Measurements from ENCODE around the gene BIN1.

The BIN1 gene

DNA sequence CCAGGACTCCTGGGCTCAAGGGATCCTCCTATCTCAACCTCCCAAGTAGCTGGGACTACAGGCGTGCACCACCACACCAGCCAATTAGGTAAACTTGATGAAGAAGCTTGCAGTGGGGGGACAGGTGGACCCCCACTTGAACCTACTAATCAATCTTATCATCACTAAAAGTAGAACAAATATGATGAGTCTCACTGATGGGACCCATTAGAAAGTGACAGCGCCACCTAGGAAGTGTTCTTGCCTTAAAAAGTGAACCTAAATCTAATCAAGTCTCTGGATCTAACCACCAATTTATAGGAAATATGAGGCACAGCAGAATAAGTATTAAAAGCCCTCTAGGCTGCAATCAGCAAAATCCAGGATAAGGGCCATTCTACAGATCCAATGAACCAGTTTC lies 79.2 kb downstream of the BIN1 start:
- no peak for DNase-seq (ENCODE audit: low read depth in 2 of 2)

DNA sequence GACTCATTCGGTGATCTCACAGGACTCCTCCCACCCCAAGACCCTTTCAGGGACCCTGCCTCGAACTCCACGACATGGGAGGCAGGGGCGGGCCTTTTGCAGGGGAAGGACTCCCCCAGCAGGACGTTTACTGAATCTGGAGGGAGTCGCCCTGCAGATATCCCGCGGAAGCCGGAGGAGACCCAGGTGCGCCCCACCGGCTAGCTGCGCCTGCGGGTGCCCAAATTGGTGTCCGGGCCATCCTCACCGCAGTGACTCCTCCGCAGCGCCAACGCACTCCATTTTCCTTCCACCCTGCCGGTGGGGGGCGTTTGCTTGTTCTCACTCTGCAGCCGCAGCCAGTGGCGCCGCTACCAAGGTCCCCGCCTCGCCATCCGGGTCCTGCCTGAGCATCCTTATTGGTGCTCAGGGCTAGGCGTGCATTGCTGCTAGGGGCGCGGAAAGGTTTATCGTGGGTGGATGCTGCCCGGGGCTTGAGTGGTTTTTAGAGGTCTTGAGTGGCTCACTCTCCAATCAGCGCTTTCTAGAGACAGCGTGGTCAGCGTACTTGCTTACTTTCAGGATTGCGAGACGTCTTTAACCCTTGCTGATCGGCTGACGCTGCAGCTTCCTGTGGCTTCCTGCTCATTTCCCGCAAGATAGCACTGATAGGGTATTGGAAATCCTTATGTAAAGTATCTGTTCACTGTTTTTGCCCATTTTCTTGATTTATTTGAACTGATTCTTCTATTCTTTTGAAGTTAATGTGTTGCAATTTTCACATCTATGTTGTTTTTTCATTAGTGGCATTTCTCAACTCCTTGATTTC lies 81.4 kb downstream of the BIN1 start:
- DNase-seq (ENCODE audit: low read depth in 2 of 2), result peak; percentile 55 to 58

DNA sequence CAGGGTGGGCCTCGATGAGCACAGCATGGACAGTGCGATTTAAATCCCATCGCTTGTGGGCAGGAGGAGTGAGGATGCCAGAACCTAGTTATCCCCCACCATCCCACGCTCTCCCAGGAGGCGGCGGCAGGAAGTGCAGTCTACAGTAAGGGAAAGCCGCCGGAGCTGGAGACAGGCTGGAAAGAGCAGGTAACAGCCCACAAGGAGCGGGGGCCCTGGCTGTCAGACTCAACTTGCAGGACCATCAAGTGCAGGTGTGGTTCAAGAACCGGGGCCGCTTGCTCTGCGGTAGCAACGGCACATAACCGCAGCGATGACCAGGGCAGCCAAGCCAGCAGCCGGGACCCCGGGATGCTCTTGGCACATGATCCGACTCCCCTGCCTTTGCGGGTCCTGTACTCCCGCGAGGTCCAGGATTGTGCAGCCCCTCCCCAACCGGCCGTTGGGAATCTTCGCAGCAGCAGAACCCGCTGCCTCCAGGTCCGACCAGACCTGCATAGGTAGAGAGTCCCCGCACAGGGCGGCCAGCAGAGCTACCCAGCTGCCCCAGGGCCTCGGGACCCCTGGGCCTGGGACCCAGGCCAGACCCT lies 82.1 kb downstream of the BIN1 start:
- DNase-seq (ENCODE audit: low read depth in 2 of 2), result no peak

DNA sequence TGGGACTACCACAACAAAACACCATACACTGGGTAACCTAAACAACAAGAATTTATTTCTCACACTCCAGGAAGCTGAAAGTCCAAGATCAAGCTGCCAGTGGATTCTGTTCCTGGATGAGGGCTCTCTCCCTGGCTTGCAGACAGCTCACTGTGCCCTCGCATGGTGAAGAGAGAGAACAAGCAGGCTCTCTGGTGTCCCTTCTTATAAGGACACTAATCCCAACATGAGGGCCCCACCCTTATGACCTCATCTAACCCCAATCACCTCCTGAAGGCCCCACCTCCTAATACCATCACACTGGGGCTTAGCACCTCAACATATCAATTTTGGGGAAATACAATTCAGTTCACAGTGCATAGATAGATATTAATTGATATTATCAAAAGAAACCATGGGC lies 83.5 kb downstream of the BIN1 start:
- DNase-seq (ENCODE audit: low read depth in 2 of 2), result no peak

DNA sequence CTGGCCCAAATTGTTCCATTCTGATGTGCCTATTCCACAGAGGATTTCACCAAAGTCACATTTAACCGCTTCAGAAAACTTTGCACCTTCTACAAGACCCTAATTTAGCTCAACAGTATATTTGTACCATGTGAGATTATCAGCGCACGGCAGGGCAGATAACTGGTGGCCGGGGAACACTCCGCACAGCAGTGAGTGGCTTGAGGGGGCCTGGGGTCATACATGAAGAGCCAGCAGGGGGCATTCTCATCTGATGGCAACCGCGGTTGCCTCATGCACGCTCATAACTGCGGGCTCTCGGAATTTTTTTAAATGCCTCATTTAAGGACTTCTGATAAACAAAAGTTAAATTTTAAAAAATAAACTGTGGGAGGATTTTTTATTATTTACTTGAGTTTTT lies 84.1 kb downstream of the BIN1 start:
- no peak for DNase-seq (ENCODE audit: low read depth in 2 of 2)

DNA sequence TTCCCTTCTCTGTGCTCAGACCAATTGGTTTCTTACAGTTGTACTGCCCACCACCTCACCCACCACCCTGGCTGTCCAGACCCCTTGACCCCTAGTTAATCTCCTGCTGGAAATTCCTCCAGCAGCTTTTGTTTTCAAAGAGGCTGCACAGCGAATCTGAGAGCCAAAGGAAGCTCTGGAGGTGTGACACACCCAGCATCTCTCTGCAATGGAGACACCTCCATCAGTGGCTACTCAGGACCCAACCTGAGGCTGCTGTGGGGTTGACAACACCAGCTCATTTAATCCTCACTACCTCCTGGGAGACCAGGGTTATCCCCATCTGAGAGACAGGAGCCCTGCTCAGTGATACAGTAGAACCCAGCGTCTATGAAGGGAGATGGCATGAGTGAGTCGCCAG lies 86.4 kb downstream of the BIN1 start:
- DNase-seq (ENCODE audit: low read depth in 2 of 2), result no peak

DNA sequence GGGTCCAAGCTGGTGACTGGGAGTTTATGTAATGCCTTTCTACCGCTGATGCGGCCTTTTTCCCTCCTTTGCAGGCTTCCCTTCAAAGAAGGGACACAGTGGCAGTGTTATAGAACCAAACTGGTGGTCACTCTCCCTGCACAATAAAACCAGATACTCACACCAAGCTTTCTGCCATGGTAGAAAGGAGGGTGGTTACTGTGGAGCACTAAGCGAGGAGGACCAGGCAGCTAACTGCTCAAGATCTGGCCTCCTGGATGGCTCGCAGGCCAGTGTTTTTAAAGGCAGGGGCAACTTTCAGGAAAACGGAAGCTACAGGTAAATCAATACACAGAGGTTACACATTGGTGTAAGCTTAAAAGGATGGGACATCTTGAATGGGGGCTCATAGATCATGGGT lies 89.4 kb downstream of the BIN1 start:
- no peak for DNase-seq (ENCODE audit: low read depth in 2 of 2)

DNA sequence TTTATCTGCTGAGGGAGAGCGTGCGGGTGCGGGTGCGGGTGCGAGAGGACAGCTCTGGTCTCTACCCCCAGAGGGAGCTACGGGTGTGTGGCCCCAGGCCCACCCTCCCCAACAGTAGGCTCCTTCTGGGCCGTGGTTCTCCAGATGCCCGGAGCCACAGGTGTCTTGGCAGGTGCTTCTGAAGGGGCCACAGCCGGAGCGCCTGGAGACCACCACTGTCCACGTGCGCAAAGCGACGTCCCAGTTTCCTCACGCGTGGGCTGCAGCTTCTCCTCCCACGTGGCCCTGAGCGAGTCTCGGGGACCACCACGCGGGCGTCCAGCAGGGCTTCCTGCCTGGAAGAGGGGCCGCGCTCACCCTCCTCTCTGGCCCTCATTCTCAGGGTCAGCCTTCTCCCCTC lies 90.6 kb downstream of the BIN1 start:
- no peak for DNase-seq (ENCODE audit: low read depth in 2 of 2)

DNA sequence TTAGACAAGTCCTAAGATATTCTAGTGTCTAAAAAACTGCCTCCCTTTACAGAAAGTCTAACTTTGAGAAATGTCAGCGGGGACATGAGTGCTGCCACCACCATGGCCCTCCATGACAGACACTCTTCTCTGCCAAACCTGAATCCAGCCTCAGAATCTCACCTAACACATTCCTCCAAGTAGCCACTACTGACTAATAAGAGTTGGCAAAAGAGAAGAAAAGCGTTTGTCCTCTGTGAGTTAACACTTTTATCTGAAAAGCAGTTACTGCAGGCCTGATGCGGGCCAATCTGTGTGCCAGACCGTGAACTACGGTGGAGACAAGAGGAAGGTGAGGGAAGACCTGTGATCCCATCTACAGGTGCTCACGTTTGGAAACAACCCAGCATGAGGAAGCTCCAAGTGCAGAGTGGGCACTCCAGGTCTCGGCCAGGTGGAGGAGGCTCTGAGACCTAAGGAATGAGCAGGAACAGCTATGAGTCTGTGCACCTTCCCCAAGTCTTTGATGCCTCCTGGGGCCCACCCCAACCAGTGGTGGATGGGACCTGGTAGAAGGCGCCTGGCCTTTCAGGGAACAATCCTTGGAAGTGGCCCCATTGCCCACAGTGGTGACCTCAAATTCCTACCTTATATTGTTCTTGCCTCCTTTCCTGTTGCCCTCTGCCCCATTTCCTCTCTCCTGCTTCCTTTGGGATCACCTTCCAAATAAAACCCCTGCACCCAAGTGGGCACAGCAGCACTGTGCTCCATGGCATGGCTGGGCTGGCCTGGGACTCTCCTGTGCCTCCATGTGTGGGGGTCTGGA lies 91.6 kb downstream of the BIN1 start:
- no peak for DNase-seq (ENCODE audit: low read depth in 2 of 2)

DNA sequence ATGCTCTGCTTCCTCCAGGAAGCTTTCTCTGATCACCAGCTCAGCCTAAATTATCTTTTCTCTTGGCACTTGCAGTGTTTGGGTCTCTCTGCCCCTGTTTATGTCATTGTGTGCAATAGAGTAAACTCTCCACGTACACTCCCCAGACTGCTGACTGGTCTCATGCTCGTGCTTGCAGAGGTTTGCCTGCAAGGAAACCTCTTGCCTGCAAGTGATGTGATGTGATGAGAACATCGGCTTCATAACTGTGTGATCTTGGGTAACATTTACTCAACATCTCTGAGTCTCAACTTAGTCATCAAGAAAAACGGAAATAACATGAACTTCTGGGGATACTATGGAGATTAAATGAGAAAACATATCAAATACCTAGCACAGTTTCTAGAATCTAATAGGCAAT lies 92.3 kb downstream of the BIN1 start:
- DNase-seq (ENCODE audit: low read depth in 2 of 2), result no peak

DNA sequence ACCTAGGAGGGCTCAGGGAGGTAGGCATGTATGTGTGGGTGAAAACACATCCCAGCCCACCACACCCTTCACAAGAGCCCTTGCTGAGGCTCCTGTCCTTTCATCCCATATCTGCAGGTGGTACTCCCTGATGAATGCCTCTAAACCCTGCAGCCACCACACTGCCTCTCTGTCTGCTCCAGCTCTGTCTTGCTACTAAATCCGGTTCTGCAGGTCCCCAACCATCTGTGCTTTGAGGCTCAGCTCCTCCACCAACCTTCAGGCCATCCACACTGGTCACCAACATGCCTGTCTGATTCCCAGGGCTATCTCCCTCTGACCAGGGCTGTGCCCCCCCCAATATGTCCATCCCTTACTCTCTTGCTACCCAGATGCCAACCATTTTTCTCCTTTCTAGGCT lies 92.7 kb downstream of the BIN1 start:
- DNase-seq (ENCODE audit: low read depth in 2 of 2), result no peak

DNA sequence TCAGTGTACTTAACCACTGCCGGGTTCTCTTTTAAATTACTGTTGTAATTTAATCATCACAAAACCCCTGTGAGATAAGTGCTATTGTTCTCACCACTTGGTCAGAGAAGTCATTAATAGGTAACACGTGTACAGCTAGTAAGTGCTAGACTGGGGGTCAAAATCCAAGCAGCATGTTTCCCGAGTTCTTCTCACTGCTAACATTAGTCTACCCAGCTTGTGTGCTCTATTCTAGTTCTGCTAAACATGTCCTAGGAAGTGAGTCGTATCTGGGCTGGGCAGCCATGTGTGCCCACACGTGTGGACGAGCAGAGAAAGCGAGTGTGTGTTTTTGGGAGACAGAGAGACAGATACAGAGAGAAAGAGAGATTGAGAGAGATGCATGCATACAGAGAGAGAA lies 94.1 kb downstream of the BIN1 start:
- no peak for DNase-seq (ENCODE audit: low read depth in 2 of 2)

DNA sequence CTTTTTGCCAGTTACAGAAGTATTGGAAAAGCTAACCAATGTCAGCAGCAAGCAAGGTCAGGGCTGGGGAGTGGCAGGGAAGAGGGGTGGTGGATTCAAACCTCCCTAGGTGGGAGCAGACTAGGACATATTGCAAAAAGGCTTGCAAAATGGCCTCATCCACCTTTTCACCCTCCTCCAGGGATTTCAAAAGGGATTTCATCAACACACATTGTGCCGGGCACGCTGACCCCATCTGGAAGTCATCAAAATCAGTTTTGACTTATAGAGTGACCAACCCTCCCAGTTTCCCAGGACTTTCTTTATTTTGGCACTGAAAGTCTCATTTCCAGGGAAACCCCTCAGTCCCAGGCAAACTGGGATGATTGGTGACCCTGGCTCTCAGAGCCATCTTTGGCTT lies 94.7 kb downstream of the BIN1 start:
- no peak for DNase-seq (ENCODE audit: low read depth in 2 of 2)

DNA sequence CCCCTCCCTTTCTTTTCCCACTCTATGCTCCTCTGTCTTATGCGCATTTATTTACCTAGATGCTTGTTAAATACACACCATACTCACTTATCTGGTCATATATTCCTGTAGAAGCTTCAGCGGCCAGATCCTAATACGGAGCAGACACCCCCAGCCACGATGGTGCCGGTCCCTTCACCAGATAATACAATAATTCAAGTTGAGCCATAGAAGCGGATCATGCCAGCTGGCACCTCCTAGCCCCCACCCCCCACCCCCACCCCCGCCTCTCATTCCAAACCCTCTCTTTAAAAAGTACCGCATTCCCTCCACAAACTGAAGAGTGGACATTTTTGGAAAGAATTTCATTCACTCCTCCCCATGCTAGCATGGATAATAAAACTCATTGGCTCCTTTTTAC lies 95.2 kb downstream of the BIN1 start:
- no peak for DNase-seq (ENCODE audit: low read depth in 2 of 2)

DNA sequence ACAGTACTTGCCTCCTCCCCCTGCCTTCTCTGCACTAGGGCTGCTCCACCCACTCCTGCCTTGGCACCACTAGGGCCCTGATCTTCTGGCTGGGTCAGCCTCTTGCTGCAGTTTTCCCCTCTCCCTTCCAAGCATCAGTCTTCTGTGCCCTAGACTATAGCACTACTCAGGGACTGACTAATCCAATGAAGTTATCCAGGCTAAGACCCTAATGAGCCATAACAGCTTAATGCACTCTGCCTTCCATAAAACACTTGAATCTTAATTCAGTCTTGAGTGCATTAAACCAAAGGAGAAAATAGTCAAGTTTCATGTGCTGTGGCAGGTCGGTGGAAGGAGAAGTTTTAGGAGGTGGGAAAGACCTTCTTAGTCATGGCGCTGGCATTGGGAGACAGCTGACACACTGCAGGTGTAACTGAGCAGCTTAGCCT lies 95.7 kb downstream of the BIN1 start:
- DNase-seq (ENCODE audit: low read depth in 2 of 2), result no peak

DNA sequence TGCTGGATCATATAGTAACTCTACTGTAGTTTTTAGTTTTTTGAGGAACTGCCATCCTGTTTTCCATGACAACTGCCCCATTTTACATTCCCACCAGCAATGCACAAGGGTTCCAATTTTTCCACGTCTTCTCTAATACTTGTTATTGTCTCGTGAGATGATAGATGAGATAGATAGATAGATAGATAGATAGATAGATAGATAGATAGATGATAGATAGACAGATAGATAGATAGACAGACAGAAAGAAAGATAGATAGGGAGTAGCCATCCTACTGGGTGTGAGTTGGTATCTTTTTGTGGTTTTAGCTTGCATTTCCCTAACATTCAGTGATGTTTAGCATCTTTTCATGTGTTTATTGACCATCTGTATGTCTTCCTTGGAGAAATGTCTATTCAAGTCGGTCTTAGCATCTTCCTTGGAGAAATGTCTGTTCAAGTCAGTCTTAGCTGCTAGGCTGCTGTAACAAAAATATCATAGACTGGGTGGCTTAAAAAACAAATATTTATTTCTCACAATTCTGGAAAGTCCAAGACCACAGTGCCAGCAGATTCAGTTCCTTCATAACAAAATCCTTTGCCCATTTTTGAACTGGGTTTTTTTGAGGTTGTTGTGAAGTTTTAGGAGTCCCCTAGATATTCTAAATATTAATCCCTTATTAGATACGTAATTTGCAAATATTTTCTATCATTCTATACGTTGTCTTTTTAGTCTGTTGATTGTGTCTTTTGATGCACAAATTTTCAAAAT lies 98.5 kb downstream of the BIN1 start:
- no peak for DNase-seq (ENCODE audit: low read depth in 2 of 2)

DNA sequence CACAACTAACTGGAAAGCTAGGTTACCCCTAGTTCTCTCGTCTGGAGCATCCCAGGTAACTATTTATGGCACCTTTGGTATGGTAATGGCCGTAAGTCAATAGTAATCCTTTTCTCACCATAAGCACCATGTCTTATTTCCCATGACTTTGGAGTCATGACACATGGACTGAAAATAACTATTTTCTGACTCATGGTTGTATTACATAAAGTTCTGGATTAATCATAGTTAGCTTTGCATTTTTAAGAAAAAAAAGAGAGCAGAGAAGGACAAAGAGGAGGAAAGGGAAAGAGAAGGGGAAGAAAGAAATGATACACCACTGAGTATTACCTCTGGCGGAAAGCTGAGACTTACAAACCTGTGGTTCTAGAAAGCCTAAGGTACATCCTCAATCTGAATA lies 99.3 kb downstream of the BIN1 start:
- no peak for DNase-seq (ENCODE audit: low read depth in 2 of 2)

DNA sequence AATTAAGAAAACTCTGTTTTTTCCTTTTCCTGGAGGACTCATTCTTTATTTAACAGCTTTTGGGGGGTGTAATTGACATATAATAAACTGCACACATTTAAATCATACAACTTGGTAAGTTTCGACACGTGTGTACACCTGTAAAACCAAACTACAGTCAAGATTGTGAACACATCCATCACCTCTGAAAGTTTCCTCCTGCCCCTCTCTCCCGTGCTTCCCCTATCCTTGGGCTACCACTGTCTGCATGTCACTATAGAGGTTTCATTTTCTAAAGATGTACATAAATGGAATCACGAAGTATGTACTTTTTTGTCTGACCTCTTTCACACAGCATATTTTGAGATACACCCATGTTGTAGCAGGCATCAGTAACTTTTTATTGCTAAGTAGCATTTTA lies 100.0 kb downstream of the BIN1 start:
- DNase-seq (ENCODE audit: low read depth in 2 of 2), result no peak

DNA sequence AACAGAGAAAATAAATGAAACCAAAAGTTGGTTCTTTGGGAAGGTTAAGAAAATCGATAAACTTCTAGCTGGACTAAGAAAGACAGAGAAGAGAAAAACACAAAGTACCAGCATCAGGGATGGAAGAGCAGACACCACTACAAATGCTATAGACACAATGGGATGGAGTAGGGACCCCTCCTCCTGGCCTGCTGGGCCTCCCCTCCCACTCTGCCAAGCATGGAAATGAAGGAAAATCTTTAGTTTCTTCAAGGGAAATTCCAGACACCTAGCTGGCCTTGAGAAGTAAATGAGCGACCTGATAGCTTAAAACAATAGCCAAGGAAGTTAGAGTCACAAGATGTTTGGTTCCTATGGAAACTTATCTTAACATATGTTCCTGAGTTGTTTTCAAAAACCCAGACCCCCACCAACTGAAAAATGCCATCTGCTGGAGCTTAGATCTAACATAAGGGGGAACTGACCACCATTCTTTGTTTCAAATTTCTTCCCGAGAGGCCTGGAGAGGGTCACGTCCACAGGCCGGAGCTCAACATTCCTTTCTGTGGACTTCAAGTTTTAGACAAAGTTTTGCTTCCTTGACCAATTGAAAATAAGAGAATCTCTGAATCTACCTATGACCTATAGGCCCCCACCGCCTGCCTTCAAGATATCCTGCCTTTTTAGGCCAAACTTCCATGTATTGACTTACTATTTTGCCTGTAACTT lies 101.9 kb downstream of the BIN1 start:
- DNase-seq (ENCODE audit: low read depth in 2 of 2), result no peak

DNA sequence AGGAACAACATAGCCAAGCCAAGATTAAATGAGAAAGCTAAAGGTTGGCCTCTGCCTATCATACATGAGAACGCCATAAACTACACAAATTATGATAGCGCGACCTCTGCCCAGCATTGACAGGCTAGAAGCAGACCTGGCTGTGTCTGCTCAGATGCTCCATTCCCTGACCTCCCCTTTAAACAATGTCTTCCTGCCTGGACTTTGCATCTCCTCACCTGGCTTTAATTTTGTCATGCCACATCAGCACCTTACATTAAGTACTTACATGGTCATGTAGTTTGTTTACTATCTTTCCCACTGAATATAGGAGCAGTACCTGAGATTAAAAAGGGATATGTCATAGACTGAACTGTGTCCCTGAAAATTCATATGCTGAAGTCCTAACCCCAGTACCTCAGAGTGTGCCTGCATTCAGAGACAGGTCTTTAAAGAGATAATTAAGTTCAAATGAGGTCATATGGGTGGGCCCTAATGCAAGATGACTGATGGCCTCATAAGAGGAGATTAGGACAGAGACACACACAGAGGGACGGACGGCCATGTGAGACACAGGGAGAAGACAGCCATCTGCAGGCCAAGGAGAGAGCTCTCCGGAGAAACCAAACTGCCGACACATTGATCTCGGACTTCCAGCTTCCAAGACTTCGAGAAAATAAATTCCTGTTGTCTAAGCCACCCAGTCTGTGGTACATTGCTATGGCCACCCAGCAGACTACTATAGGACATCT lies 103.7 kb downstream of the BIN1 start:
- DNase-seq (ENCODE audit: low read depth in 2 of 2), result no peak

DNA sequence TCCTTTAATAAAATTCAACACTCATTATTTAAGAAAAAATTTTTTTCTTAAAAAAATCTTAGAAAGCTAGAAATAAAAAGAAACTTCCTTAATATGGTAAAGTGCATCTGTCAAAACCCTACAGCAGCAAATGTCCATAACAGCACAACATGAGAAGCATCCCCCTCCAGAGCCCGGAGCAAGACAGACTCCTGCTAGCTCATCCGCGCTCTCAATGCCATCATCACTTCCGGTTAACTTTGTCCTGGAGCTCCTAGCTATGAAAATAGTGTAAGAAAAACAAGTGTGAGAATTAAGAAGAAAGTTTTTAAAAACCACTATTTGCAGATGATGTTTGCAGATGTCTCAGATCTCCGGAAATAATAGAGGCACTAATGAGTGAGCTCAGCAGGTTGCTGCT lies 105.2 kb downstream of the BIN1 start:
- DNase-seq (ENCODE audit: low read depth in 2 of 2), result no peak

All from stimulated activated CD4-positive, alpha-beta T cell treated with anti-CD3 and anti-CD28 coated beads, Interleukin-4, amount 100 ng/mL, for 48 hours (primary cell).